GM20000 (cell line): ENCODE results near the gene HYDIN.

Experiments
- DNase-seq: peaks from one replicate; pipeline ENCODE4 v3.0.0; 2012; ENCODE audit warnings: low spot score
- CTCF ChIP-seq: IDR thresholded peaks from 2 replicates; pipeline ENCODE4 v1.5.1; 2012; ENCODE audit warnings: mild to moderate bottlenecking, control low read depth; ENCODE audit errors: extremely low read depth, missing control alignments

HYDIN gene

GRCh38 chr16:71230122-71230845 lies at the start of gene HYDIN:
Gene HYDIN (minus strand): TSS chr16:71230722. CDS start chr16:71186895, 43,827 bp downstream.
- no peak for TF ChIP-seq CTCF

GRCh38 chr16:71276589-71277334 lies 46.2 kb upstream of the HYDIN start:
- TF ChIP-seq CTCF, result no peak
- DNase-seq, result no peak

More at GRCh38 chr16:71230122-71230845, at the start of gene HYDIN:
- DNase-seq, result no peak

GRCh38 chr16:71273384-71273783 lies 42.9 kb upstream of the HYDIN start:
- no peak for DNase-seq
- TF ChIP-seq CTCF, result no peak

GRCh38 chr16:71264299-71264698 lies 33.8 kb upstream of the HYDIN start:
- TF ChIP-seq CTCF, result no peak
- DNase-seq, result no peak

GRCh38 chr16:71263582-71263981 lies 33.1 kb upstream of the HYDIN start:
- no peak for TF ChIP-seq CTCF

GRCh38 chr16:71262391-71262790 lies 31.9 kb upstream of the HYDIN start:
- TF ChIP-seq CTCF, result no peak
- DNase-seq, result no peak

More at GRCh38 chr16:71263582-71263981, 33.1 kb upstream of the HYDIN start:
- DNase-seq, result no peak

- TF ChIP-seq CTCF, result no peak
- no peak for DNase-seq
These were observed 30.5 kb upstream of the HYDIN start for GRCh38 chr16:71260995-71261394.
